GM12878 (cell line): Measurements from ENCODE around the gene NPRL2.

Experiments used
- CEBPB ChIP-seq, 2 experiments: fragments of 150-350 bp in 1 of 2; IDR thresholded peaks; 2 replicates each; pipeline ENCODE4 v1.6.1; 2012 to 2014; ENCODE audit warnings: low read depth in 2 of 2, low read length in 2 of 2, borderline replicate concordance in 1 of 2, inconsistent platforms in 1 of 2
- CTCF ChIP-seq, 3 experiments: IDR thresholded peaks in 2 of 3; conservative IDR thresholded peaks in 1 of 3; 2 replicates each; pipeline ENCODE4 v1.5.1; 2011; ENCODE audit warnings: low read depth in 3 of 3, low read length in 3 of 3, mild to moderate bottlenecking in 3 of 3, control low read depth in 2 of 3, moderate library complexity in 2 of 3, inconsistent platforms in 1 of 3, mixed read lengths in 1 of 3; ENCODE audit not compliant: control insufficient read depth in 2 of 3, insufficient read depth in 1 of 3; ENCODE audit errors: extremely low read depth in 1 of 3
- POLR2A ChIP-seq: IDR thresholded peaks from 2 replicates; pipeline ENCODE4 v1.6.1; 2011; ENCODE audit warnings: low read depth, mild to moderate bottlenecking, low read length
- SMAD1 ChIP-seq: fragments of 450-650 bp; IDR thresholded peaks from 2 replicates; pipeline ENCODE4 v1.6.1; 2018; ENCODE audit warnings: mild to moderate bottlenecking, low read depth; ENCODE audit not compliant: partially characterized antibody
- TAF1 ChIP-seq: IDR thresholded peaks from 2 replicates; pipeline ENCODE4 v1.6.1; 2011; ENCODE audit warnings: mild to moderate bottlenecking, low read depth, low read length, borderline replicate concordance
- USF2 ChIP-seq: IDR thresholded peaks from 2 replicates; pipeline ENCODE4 v1.6.1; 2011; ENCODE audit warnings: low read depth, low read length, improper control_type of control experiment, borderline replicate concordance
- ZNF274 ChIP-seq: IDR thresholded peaks from one replicate; pipeline ENCODE4 v1.8.0; 2011; ENCODE audit not compliant: insufficient read length, insufficient read depth

- TF ChIP-seq CEBPB (IDR thresholded peaks at IDR 0.05; ENCODE audit: borderline replicate concordance in 1 of 2, low read depth in 2 of 2, low read length in 2 of 2) = no peak
- TF ChIP-seq CTCF (IDR thresholded peaks at IDR 0.05 in 2 of 3, conservative IDR thresholded peaks at IDR 0.05 in 1 of 3; ENCODE audit: control insufficient read depth in 2 of 3, extremely low read depth in 1 of 3, insufficient read depth in 1 of 3, low read depth in 3 of 3, low read length in 3 of 3) = no peak
- TF ChIP-seq POLR2A = no peak
- TF ChIP-seq USF2 = no peak
- no peak for TF ChIP-seq TAF1
- no peak for TF ChIP-seq ZNF274
- TF ChIP-seq SMAD1 = no peak
These were observed 7.6 kb downstream of the NPRL2 start for GRCh38 chr3:50342813-50343633.
